Activated T-cell treated with anti-CD3 and anti-CD28 coated beads, Interleukin-2, amount 50 U/mL, for 24 hours (primary cell): ENCODE results near the gene SKIDA1.
A peak's percentile ranks its signal among the peaks of the same experiment; 100 is the strongest.
"Not testable (repeated sequence)": the region's sequence is repeated elsewhere in the genome, so short reads cannot be mapped to it uniquely, and the experiment has no call there.

Experiments used
- DNase-seq: peaks from one replicate; pipeline ENCODE4 v3.0.0-alpha.2; 2020
- H3K27ac Mint-ChIP-seq: 2 replicates; pipeline ENCODE4 v1.8.0; 2020; ENCODE audit warnings: mild to moderate bottlenecking, mixed read lengths
- H3K27me3 Mint-ChIP-seq: 2 replicates; pipeline ENCODE4 v1.8.0; 2020; ENCODE audit warnings: mixed read lengths
- H3K36me3 Mint-ChIP-seq: 2 replicates; pipeline ENCODE4 v1.8.0; 2020; ENCODE audit warnings: low read depth, mixed read lengths
- H3K4me1 Mint-ChIP-seq: 2 replicates; pipeline ENCODE4 v1.8.0; 2020; ENCODE audit warnings: low read depth, mixed read lengths
- H3K4me3 Mint-ChIP-seq: 2 replicates; pipeline ENCODE4 v1.8.0; 2020; ENCODE audit warnings: mild to moderate bottlenecking, moderate library complexity, mixed read lengths
- H3K9me3 Mint-ChIP-seq: 2 replicates; pipeline ENCODE4 v1.8.0; 2020; ENCODE audit warnings: mixed read lengths

Gene SKIDA1

GRCh38 chr10:21525367-21526187 lies at the start of gene SKIDA1:
Gene SKIDA1, minus strand, starts transcription at chr10:21525682. Its CDS starts 7,860 bp downstream, at chr10:21517822.
- peaks cover 38% of the 10 kb centered on the region for H3K4me1 Mint-ChIP-seq

GRCh38 chr10:21574514-21574913 lies 49.0 kb upstream of the SKIDA1 start:
- H3K4me1 Mint-ChIP-seq: peaks cover 49% of the 10 kb centered on the region
- H3K9me3 Mint-ChIP-seq, H3K4me3 Mint-ChIP-seq, H3K27ac Mint-ChIP-seq, DNase-seq, H3K27me3 Mint-ChIP-seq: not testable (repeated sequence)
- H3K36me3 Mint-ChIP-seq: peaks cover 79% of the 10 kb centered on the region

More at GRCh38 chr10:21525367-21526187, at the start of gene SKIDA1:
- peak within 1 kb of the TSS; percentile 81 for H3K4me3 Mint-ChIP-seq
- H3K36me3 Mint-ChIP-seq: no peaks in the 10 kb centered on the region
- peak within 1 kb of the TSS; percentile 94 for H3K27ac Mint-ChIP-seq
- H3K27me3 Mint-ChIP-seq: peaks cover 45% of the 10 kb centered on the region
- no peak for DNase-seq
- no peaks in the 10 kb centered on the region for H3K9me3 Mint-ChIP-seq

GRCh38 chr10:21572578-21572977 lies 47.1 kb upstream of the SKIDA1 start:
- no peaks in the 10 kb centered on the region for H3K27me3 Mint-ChIP-seq
- H3K27ac Mint-ChIP-seq: no peak overlapping the region
- no peak for DNase-seq
- no peak overlapping the region for H3K4me3 Mint-ChIP-seq
- H3K9me3 Mint-ChIP-seq: no peaks in the 10 kb centered on the region
- H3K4me1 Mint-ChIP-seq: peaks cover 42% of the 10 kb centered on the region
- peaks cover 76% of the 10 kb centered on the region for H3K36me3 Mint-ChIP-seq

- peaks cover 76% of the 10 kb centered on the region for H3K36me3 Mint-ChIP-seq
- H3K4me1 Mint-ChIP-seq: peaks cover 46% of the 10 kb centered on the region
- no peak overlapping the region for H3K4me3 Mint-ChIP-seq
- no peak for DNase-seq
- no peaks in the 10 kb centered on the region for H3K9me3 Mint-ChIP-seq
- no peaks in the 10 kb centered on the region for H3K27me3 Mint-ChIP-seq
- H3K27ac Mint-ChIP-seq: peak overlapping the region; percentile 69
These were observed 45.5 kb upstream of the SKIDA1 start for GRCh38 chr10:21570761-21571521.

- not testable (repeated sequence) for H3K9me3 Mint-ChIP-seq, DNase-seq, H3K4me3 Mint-ChIP-seq, H3K27me3 Mint-ChIP-seq, H3K27ac Mint-ChIP-seq
- H3K36me3 Mint-ChIP-seq: peaks cover 81% of the 10 kb centered on the region
- peaks cover 27% of the 10 kb centered on the region for H3K4me1 Mint-ChIP-seq
These were observed 33.5 kb upstream of the SKIDA1 start for GRCh38 chr10:21558984-21559383.

- peaks cover 30% of the 10 kb centered on the region for H3K4me1 Mint-ChIP-seq
- H3K27me3 Mint-ChIP-seq: no peaks in the 10 kb centered on the region
- peaks cover 91% of the 10 kb centered on the region for H3K36me3 Mint-ChIP-seq
- H3K27ac Mint-ChIP-seq: peak overlapping the region; percentile 15
- H3K9me3 Mint-ChIP-seq: no peaks in the 10 kb centered on the region
- H3K4me3 Mint-ChIP-seq: no peak overlapping the region
- no peak for DNase-seq
These were observed 31.0 kb upstream of the SKIDA1 start for GRCh38 chr10:21556527-21556926.

GRCh38 chr10:21552638-21553037 lies 27.2 kb upstream of the SKIDA1 start:
- Mint-ChIP-seq H3K4me1 (peaks cover 30% of the 10 kb centered on the region), H3K36me3 (peaks cover 89% of the 10 kb centered on the region), H3K27ac (peak overlapping the region; percentile 69), H3K4me3 (no peak overlapping the region), H3K27me3 (no peaks in the 10 kb centered on the region), H3K9me3 (no peaks in the 10 kb centered on the region)
- DNase-seq: no peak

GRCh38 chr10:21547246-21547645 lies 21.8 kb upstream of the SKIDA1 start:
- H3K36me3 Mint-ChIP-seq: peaks cover 83% of the 10 kb centered on the region

GRCh38 chr10:21540701-21541100 lies 15.2 kb upstream of the SKIDA1 start:
- H3K4me3 Mint-ChIP-seq, DNase-seq, H3K27me3 Mint-ChIP-seq, H3K9me3 Mint-ChIP-seq, H3K27ac Mint-ChIP-seq: not testable (repeated sequence)
- Mint-ChIP-seq H3K4me1 (peaks cover 12% of the 10 kb centered on the region), H3K36me3 (peaks cover 84% of the 10 kb centered on the region)

More at GRCh38 chr10:21547246-21547645, 21.8 kb upstream of the SKIDA1 start:
- no peaks in the 10 kb centered on the region for H3K9me3 Mint-ChIP-seq
- H3K27me3 Mint-ChIP-seq: no peaks in the 10 kb centered on the region
- DNase-seq: no peak
- H3K4me3 Mint-ChIP-seq: no peak overlapping the region
- H3K27ac Mint-ChIP-seq: no peak overlapping the region
- H3K4me1 Mint-ChIP-seq: peaks cover 14% of the 10 kb centered on the region

- Mint-ChIP-seq H3K36me3 (peaks cover 56% of the 10 kb centered on the region), H3K9me3 (no peaks in the 10 kb centered on the region), H3K4me1 (peaks cover 29% of the 10 kb centered on the region), H3K4me3 (no peak overlapping the region), H3K27ac (no peak overlapping the region), H3K27me3 (no peaks in the 10 kb centered on the region)
- no peak for DNase-seq
These were observed 11.4 kb upstream of the SKIDA1 start for GRCh38 chr10:21536874-21537273.

GRCh38 chr10:21535976-21536375 lies 10.5 kb upstream of the SKIDA1 start:
- Mint-ChIP-seq H3K4me3 (peak overlapping the region; percentile 80), H3K4me1 (peaks cover 27% of the 10 kb centered on the region), H3K36me3 (peaks cover 48% of the 10 kb centered on the region), H3K27ac (peak overlapping the region; percentile 79)
- DNase-seq, H3K27me3 Mint-ChIP-seq, H3K9me3 Mint-ChIP-seq: not testable (repeated sequence)

GRCh38 chr10:21535494-21535965 lies 10.0 kb upstream of the SKIDA1 start:
- Mint-ChIP-seq H3K27ac (peak overlapping the region; percentile 79), H3K36me3 (peaks cover 44% of the 10 kb centered on the region), H3K9me3 (no peaks in the 10 kb centered on the region), H3K4me3 (peak overlapping the region; percentile 80), H3K4me1 (peaks cover 29% of the 10 kb centered on the region), H3K27me3 (no peaks in the 10 kb centered on the region)
- no peak for DNase-seq

GRCh38 chr10:21534604-21535493 lies 9.4 kb upstream of the SKIDA1 start:
- Mint-ChIP-seq H3K27ac (peak overlapping the region; percentile 84), H3K4me1 (peaks cover 30% of the 10 kb centered on the region), H3K4me3 (peak overlapping the region; percentile 83), H3K9me3 (no peaks in the 10 kb centered on the region), H3K36me3 (peaks cover 39% of the 10 kb centered on the region), H3K27me3 (no peaks in the 10 kb centered on the region)
- DNase-seq: peak; percentile 72

GRCh38 chr10:21534280-21534586 lies 8.8 kb upstream of the SKIDA1 start:
- Mint-ChIP-seq H3K36me3 (peaks cover 32% of the 10 kb centered on the region), H3K27me3 (no peaks in the 10 kb centered on the region), H3K27ac (peak overlapping the region; percentile 84), H3K4me3 (peak overlapping the region; percentile 83), H3K4me1 (peaks cover 33% of the 10 kb centered on the region), H3K9me3 (no peaks in the 10 kb centered on the region)
- DNase-seq: no peak
